A172 (cell line): ENCODE measurements around the gene CX3CR1. TPM values are rescaled to one million over a fixed set of nuclear protein-coding genes. Genes with fewer than 3 reads are reported as not detected.

Experiments
- DNase-seq: peaks from one replicate; pipeline ENCODE4 v3.0.0-alpha.2; 2015; ENCODE audit warnings: low spot score
- total RNA-seq: library from RNA; depleted of rRNA; stranded (reverse); fragments of >200 nt; shearing (Covaris generic); gene quantifications from 2 replicates; pipeline ENCODE4 v1.2.3, GENCODE V29; 2014; rRNA removed

Gene CX3CR1
- total RNA-seq, 1 experiment from 2014 or later, result not detected

- DNase-seq, result no peak
Observed at GRCh38 chr3:39222939-39223338, 56.9 kb downstream of the CX3CR1 start.

GRCh38 chr3:39222462-39222861 lies 57.4 kb downstream of the CX3CR1 start:
- DNase-seq, result no peak

- DNase-seq, result no peak
Observed at GRCh38 chr3:39221141-39221530, 58.7 kb downstream of the CX3CR1 start.

GRCh38 chr3:39220407-39221140 lies 59.3 kb downstream of the CX3CR1 start:
- no peak for DNase-seq

GRCh38 chr3:39219702-39220101 lies 60.1 kb downstream of the CX3CR1 start:
- DNase-seq, result no peak

GRCh38 chr3:39216176-39216790 lies 63.6 kb downstream of the CX3CR1 start:
- DNase-seq, result no peak

GRCh38 chr3:39213613-39214012 lies 66.2 kb downstream of the CX3CR1 start:
- DNase-seq, result no peak

Other genes starting within 250 kb of the CX3CR1 start
- not detected in 2 replicates for gene SCN11A, start 228.1 kb downstream of the CX3CR1 start, total RNA-seq
- 20.0 and 21.2 TPM in 2 replicates for gene WDR48, start 228.0 kb downstream of the CX3CR1 start, total RNA-seq
- 27.1 and 42.3 TPM in 2 replicates for gene GORASP1, start 172.4 kb downstream of the CX3CR1 start, total RNA-seq
- gene TTC21A, start 172.4 kb downstream of the CX3CR1 start, total RNA-seq, result 1.3 and 2.3 TPM in 2 replicates
- 19.7 and 22.4 TPM in 2 replicates for gene CSRNP1, start 126.4 kb downstream of the CX3CR1 start, total RNA-seq
- not detected in 2 replicates for gene XIRP1, start 87.4 kb downstream of the CX3CR1 start, total RNA-seq
- not detected in 2 replicates for gene CCR8, start 49.7 kb upstream of the CX3CR1 start, total RNA-seq
- gene SLC25A38, start 103.3 kb upstream of the CX3CR1 start, total RNA-seq, result 15.6 and 30.3 TPM in 2 replicates
- gene RPSA, start 126.7 kb upstream of the CX3CR1 start, total RNA-seq, result 1,184 and 1,533 TPM in 2 replicates
- gene MOBP, start 187.6 kb upstream of the CX3CR1 start, total RNA-seq, result not detected in 2 replicates